Tibial nerve (tissue), 3 donors: ENCODE results near the gene RPL41.

Experiments used
- POLR2A ChIP-seq, 2 donors: fragments of 450-650 bp; IDR thresholded peaks; one replicate each; pipeline ENCODE4 v1.6.1; 2017; ENCODE audit warnings: antibody characterized with exemption in 2 of 2, mild to moderate bottlenecking in 2 of 2, moderate library complexity in 2 of 2
- TF ChIP-seq, protein P1 (sequence below), 5 experiments: fragments of 200-600 bp in 3 of 5; fragments of 450-650 bp in 2 of 5; sonication (generic) in 3 of 5; IDR thresholded peaks; one replicate each; pipeline ENCODE4 v1.5.1; 2016 to 2019; ENCODE audit warnings: antibody characterized with exemption in 5 of 5, mild to moderate bottlenecking in 3 of 5, moderate library complexity in 2 of 5

DNA sequence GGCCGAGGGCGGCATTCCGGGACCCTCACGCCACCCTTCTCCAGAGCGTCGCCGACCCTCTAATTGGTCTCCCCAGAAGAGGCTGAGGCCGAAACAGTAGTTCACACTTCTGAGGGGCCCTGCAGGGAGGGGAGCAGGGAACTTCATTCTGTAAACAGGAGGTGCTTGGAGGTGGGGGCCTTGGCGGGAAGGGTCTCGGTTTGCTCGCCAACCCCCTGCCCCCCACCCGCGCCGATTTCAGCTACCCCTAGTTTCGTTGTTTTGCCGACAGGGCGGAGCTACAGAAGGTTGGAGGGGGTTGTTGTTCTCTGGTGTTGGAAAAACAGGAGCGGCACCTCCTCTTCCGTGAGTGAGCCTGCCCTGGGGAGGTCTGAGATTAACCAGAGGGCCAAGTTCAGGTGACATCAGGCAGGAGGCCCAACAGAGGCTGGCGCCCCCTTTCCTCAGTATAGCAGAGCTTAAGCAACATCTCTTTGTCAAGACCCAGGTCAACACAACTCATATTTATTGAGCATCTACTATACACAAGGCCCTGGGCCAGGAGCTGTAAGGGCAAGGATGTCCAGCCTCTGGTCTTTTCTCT, 35.8 kb upstream of the RPL41 start:
- TF ChIP-seq POLR2A (IDR thresholded peaks at IDR 0.05), result no peak
- TF ChIP-seq, protein P1, sequence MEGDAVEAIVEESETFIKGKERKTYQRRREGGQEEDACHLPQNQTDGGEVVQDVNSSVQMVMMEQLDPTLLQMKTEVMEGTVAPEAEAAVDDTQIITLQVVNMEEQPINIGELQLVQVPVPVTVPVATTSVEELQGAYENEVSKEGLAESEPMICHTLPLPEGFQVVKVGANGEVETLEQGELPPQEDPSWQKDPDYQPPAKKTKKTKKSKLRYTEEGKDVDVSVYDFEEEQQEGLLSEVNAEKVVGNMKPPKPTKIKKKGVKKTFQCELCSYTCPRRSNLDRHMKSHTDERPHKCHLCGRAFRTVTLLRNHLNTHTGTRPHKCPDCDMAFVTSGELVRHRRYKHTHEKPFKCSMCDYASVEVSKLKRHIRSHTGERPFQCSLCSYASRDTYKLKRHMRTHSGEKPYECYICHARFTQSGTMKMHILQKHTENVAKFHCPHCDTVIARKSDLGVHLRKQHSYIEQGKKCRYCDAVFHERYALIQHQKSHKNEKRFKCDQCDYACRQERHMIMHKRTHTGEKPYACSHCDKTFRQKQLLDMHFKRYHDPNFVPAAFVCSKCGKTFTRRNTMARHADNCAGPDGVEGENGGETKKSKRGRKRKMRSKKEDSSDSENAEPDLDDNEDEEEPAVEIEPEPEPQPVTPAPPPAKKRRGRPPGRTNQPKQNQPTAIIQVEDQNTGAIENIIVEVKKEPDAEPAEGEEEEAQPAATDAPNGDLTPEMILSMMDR (IDR thresholded peaks at IDR 0.05), result no peak
